Left kidney (tissue), 2 donors: ENCODE data around the gene ESAM. TPM values are rescaled to one million over a fixed set of nuclear protein-coding genes. Genes with fewer than 3 reads are reported as not detected.

Experiments
- DNase-seq: peaks from one replicate; pipeline ENCODE4 v3.0.0-alpha.2; 2013
- polyA plus RNA-seq: library from polyadenylated mRNA; unstranded; fragments of 120-200 nt; gene quantifications from one replicate; pipeline ENCODE4 v1.2.1, GENCODE V29; 2013; ENCODE audit not compliant: insufficient read length

Gene ESAM
- polyA plus RNA-seq, 1 donor: 55.2 TPM

GRCh38 chr11:124753624-124754023 is 8.5 kb downstream of the ESAM start:
- no peak for DNase-seq

- no peak for DNase-seq
Measured at GRCh38 chr11:124753205-124753604, 8.9 kb downstream of the ESAM start.

- DNase-seq: no peak
Measured at GRCh38 chr11:124752471-124753102, 9.5 kb downstream of the ESAM start.

GRCh38 chr11:124751741-124752470 is 10.2 kb downstream of the ESAM start, which contains the start of gene VSIG2:
Gene VSIG2, minus strand, starts transcription at chr11:124752255. Its CDS starts 118 bp downstream, at chr11:124752137.
- no peak for DNase-seq

GRCh38 chr11:124751391-124751740 is 10.7 kb downstream of the ESAM start:
- DNase-seq: no peak

GRCh38 chr11:124749912-124750311 is 12.2 kb downstream of the ESAM start:
- no peak for DNase-seq

GRCh38 chr11:124748481-124749343 is 13.4 kb downstream of the ESAM start:
- DNase-seq: no peak

GRCh38 chr11:124748100-124748418 is 14.0 kb downstream of the ESAM start:
- DNase-seq: no peak

GRCh38 chr11:124747406-124748099 is 14.5 kb downstream of the ESAM start:
- no peak for DNase-seq

GRCh38 chr11:124746621-124747243 is 15.4 kb downstream of the ESAM start:
- DNase-seq: peak; percentile 57

- DNase-seq: no peak
Measured at GRCh38 chr11:124745835-124746620, 16.1 kb downstream of the ESAM start.

- no peak for DNase-seq
Measured at GRCh38 chr11:124745270-124745834, 16.7 kb downstream of the ESAM start.

GRCh38 chr11:124743050-124743449 is 19.0 kb downstream of the ESAM start:
- DNase-seq: no peak

- no peak for DNase-seq
Measured at GRCh38 chr11:124742555-124742954, 19.5 kb downstream of the ESAM start.

- no peak for DNase-seq
Measured at GRCh38 chr11:124740277-124740882, 21.7 kb downstream of the ESAM start.

- peak; percentile 94 for DNase-seq
Measured at GRCh38 chr11:124739479-124740276, 22.4 kb downstream of the ESAM start, which contains the start of gene NRGN. Gene NRGN, plus strand, starts transcription at chr11:124739942. Its CDS starts 143 bp downstream, at chr11:124740085.

GRCh38 chr11:124738713-124739478 is 23.2 kb downstream of the ESAM start:
- no peak for DNase-seq

- no peak for DNase-seq
Measured at GRCh38 chr11:124737638-124738305, 24.3 kb downstream of the ESAM start.
